Medulla oblongata (tissue), 1 donor: ENCODE measurements around the gene PCF11.
"Not testable (repeated sequence)": the region's sequence is repeated elsewhere in the genome, so short reads cannot be mapped to it uniquely, and the experiment has no call there.

Source experiments
- DNase-seq: peaks from one replicate; pipeline ENCODE4 v3.0.0-alpha.2; 2015; ENCODE audit errors: extremely low spot score

PCF11 gene

GRCh38 chr11:83193315-83194280 is 36.7 kb downstream of the PCF11 start, which contains the start of gene ANKRD42:
TSS of gene ANKRD42 (plus strand) at chr11:83193712. CDS start at chr11:83194671, 959 bp downstream.
- DNase-seq, result peak; percentile 97

- peak; percentile 51 for DNase-seq
Observed at GRCh38 chr11:83194281-83195142, 37.6 kb downstream of the PCF11 start.

DNA sequence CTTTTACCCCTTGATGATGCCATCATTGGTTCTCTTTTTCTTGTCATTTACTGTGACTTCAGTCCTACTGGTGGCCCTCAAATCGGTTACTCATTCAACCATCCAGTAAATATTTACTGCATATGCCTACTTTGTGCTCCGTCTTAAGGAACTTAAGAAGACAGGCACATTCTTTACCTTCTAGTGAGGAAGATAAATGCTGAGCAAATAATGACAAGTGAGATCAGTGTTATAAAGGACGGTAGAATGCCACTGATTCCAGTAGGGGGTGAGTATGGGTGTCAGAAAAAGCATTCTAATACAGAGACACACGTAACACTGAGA is 38.2 kb downstream of the PCF11 start:
- DNase-seq, result no peak

- DNase-seq, result no peak
Observed at GRCh38 chr11:83195649-83196048, 38.7 kb downstream of the PCF11 start.

GRCh38 chr11:83200035-83200434 is 43.1 kb downstream of the PCF11 start:
- DNase-seq, result no peak

DNA sequence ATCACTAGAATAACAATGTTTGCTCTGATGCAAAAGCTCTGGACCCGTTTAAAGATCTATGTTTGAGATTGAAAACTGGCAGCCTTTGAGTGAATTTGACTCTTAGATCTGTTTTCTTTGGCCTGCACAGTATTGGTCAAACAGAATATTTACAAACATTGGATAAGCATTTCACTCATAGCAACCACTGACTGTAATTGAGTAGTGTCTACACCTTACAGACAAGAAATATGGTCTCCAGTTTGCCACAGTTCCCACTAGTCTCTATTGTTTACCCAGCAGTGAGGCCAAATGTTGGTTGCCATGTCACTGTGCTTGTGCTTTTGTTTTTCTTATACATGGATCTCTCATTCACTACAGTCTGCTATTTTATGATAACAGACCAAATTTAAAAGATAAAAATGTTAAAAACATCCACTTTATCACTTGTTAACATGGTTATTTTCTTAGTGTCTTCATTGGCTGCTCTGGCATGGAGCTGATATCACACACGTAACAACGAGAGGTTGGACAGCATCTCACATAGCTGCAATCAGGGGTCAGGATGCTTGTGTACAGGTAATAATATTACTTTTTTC is 48.8 kb downstream of the PCF11 start:
- no peak for DNase-seq

DNA sequence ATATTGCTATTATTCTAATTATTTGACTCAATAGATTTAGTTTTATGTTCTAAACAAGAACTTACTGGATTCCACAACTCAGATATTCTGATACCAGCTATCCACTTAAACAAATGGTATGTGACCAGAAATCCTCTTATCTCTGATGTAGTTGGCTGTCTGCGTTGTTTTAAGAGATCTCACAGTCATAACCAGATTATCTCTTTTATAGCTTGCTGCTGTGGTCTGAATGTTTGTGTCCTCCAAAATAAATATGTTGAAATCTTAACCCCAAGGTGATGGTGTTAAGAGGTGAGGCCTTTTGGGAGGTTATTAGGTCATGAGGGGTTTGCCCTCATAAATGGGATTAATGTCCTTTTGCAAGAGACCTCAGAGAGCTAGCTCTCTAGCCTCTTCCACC is 49.3 kb downstream of the PCF11 start:
- DNase-seq, result no peak

DNA sequence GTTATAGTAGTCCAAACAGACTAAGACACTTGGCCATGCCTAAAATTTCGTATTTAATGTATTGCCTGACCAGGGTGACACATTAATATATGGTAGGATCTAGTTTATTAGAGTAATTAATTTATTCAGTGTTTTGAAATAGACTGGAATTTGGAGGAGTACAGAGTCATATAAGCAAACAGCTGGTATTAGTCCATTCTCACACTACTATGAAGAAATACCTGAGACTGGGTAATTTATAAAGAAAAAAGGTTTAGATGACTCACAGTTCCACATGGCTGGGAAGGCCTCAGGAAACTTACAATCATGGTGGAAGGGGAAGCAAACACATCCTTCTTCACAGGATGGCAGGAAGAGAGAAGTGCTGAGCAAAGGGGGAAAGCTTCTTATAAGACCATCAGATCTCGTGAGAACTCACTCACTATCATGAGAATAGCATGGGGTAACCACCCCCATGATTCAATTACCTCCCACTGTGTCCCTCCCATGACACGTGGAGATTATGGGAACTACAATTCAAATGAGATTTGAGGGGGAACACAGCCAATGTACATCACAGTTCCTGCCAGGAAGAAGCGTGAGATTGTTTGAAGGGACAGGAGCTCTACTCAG is 49.9 kb downstream of the PCF11 start:
- DNase-seq, result not testable (repeated sequence)

DNA sequence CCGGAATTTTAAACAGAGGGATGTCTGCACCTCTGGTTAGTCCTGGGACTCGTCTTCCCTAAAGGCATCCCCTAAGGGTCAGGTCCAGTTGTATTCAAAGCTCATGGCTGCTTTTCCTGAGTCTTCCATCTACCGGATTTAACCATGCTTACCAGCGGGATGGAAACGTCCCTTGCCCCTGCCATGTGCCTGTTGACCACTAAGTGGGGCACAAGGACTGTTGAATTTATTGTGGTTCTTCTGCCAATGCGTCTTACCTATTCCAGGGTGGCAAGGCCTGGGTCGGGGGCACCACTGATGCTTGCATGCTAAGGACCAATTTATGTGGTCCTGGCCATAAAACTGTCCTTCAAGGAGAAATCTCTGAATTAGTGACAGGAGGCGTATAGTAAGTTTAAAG is 62.2 kb downstream of the PCF11 start:
- no peak for DNase-seq

DNA sequence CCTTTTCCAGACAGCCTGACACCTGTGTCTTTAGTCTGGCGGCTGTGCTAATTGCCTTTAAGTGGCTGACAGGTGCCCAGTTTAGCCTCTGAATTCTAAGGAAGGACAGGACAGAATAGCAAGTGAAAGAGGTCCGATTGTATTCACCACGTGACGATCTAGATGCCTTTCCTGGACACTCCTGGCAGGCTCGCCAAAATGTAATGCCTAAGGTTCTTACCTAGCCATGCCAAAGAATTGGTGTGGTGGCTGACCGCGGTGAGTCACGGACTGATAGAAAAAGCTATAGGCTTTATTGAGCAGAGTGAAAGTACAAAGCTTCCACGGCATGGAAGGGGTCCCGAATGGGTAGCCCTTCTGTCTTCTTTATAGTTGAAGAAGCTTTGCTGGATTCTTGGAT is 63.3 kb downstream of the PCF11 start:
- DNase-seq, result no peak

DNA sequence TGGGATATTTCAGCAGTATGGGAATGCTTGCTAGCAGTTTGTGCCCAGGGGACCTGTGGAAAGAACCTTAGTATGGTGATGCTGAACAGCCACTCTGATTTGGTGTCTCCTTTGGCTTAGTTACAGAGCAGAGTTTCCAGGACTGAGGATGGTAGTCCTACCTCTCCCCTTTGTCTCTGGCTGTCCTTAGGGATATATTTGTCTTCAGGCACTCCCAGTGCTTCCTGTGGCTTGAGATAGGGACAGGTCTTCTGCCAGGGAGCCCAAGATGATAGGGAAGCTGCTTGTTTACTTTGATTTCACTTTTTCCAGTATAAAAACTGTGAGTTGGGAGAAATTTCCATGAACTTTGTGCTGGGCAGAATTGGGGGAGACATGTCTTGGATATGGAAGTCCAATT is 64.8 kb downstream of the PCF11 start:
- DNase-seq, result no peak

DNA sequence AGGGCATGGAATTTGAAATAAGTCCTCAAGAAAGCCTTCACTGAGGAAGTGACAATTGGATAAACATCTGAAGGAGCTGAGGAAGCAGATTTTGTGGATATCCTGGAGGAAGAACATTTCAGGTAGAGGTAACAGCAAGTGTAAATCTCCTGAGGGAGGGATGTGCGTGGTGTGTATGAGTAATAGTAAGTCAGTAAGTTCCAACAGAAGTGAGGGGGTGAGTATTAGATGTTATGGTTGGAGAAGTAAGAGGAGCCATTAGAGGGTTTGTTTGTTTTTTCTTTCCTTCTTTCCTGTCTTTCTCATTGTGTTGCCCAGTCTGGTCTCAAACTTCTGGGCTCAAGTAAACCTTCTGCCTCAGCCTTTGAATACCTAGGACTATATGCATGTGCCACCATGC is 65.6 kb downstream of the PCF11 start:
- no peak for DNase-seq

GRCh38 chr11:83223457-83223856 is 66.5 kb downstream of the PCF11 start:
- DNase-seq, result no peak

DNA sequence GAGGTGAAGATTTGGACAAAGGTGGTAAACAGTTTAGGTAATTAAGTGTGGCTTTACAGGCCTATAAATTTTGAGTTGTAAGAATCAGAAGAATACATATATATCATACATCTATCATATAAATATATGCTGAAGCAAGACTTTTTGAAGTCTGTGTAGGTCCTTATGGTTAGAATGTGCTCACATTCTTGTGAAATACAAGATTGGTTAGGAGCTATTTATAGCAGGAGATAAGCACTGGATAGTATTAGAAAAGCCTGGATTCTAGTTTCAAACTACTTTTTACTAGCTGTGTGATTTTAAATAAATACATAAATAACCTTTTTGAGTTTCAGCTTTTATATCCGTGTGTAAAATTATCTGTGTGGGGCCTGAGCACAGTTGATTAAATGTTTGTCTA is 78.9 kb downstream of the PCF11 start:
- no peak for DNase-seq
